KMS-11 (cell line): Measurements from ENCODE around the gene MEGF11.

Experiments used
- H2AFZ ChIP-seq: fragments of 200-600 bp; sonication (generic); 2 replicates; pipeline ENCODE4 v1.6.1; 2016; ENCODE audit warnings: antibody characterized with exemption, mixed run types, low read depth
- H3K27ac ChIP-seq: fragments of 200-600 bp; sonication (generic); 2 replicates; pipeline ENCODE4 v1.6.1; 2016; ENCODE audit warnings: mild to moderate bottlenecking, mixed run types
- H3K27me3 ChIP-seq: fragments of 200-600 bp; sonication (generic); 2 replicates; pipeline ENCODE4 v1.6.1; 2017; ENCODE audit warnings: mild to moderate bottlenecking, low read depth, mixed run types, moderate library complexity; ENCODE audit not compliant: insufficient read depth
- H3K36me3 ChIP-seq: fragments of 200-600 bp; sonication (generic); 2 replicates; pipeline ENCODE4 v1.6.1; 2017; ENCODE audit warnings: mild to moderate bottlenecking, mixed run types; ENCODE audit not compliant: insufficient read depth
- H3K4me1 ChIP-seq: fragments of 200-600 bp; sonication (generic); 2 replicates; pipeline ENCODE4 v1.6.1; 2016; ENCODE audit warnings: mild to moderate bottlenecking, low read depth, mixed run types; ENCODE audit not compliant: poor library complexity, severe bottlenecking
- H3K4me2 ChIP-seq: fragments of 200-600 bp; sonication (generic); 2 replicates; pipeline ENCODE4 v1.7.0; 2016; ENCODE audit warnings: mild to moderate bottlenecking, mixed run types
- H3K4me3 ChIP-seq: fragments of 200-600 bp; sonication (generic); IDR thresholded peaks from 2 replicates; pipeline ENCODE4 v1.6.1; 2017; ENCODE audit warnings: low read depth, low read length, mixed read lengths; ENCODE audit not compliant: insufficient read depth
- H3K79me2 ChIP-seq: fragments of 200-600 bp; sonication (generic); 2 replicates; pipeline ENCODE4 v1.6.1; 2016; ENCODE audit warnings: low read depth, mixed run types; ENCODE audit not compliant: insufficient read depth
- H3K9ac ChIP-seq: fragments of 200-600 bp; sonication (generic); 2 replicates; pipeline ENCODE4 v1.6.1; 2016; ENCODE audit warnings: mild to moderate bottlenecking, mixed run types
- H4K20me1 ChIP-seq: fragments of 200-600 bp; sonication (generic); 2 replicates; pipeline ENCODE4 v1.6.1; 2016; ENCODE audit warnings: mild to moderate bottlenecking, mixed run types; ENCODE audit not compliant: insufficient read depth
- TF ChIP-seq, protein P1 (sequence below): fragments of 200-600 bp; sonication (generic); conservative IDR thresholded peaks from 2 replicates; pipeline ENCODE4 v1.6.1; 2017; ENCODE audit warnings: low read depth, mild to moderate bottlenecking, antibody characterized with exemption, low read length, moderate library complexity, mixed read lengths

MEGF11 gene

DNA sequence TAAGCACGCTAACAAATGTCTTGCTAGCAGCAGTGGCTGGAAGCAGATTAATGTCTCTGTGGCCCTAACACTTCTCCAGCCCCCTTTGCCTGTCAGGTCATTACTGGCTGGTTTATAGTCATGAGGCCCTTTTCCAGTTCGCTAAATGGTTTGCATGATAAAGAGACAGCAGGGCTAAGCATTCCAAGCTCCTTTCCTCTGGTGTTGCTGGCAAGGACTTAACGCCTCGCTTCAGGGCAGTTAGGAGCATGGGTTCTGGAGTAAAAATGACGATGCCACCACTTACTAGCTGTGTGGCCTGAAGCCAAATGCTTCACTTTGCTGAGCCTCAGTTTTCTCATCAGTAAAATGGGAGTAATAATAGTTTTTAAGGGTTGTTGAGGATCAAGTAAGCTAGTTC, 185.9 kb downstream of the MEGF11 start:
- no peak overlapping the region for H2AFZ ChIP-seq

DNA sequence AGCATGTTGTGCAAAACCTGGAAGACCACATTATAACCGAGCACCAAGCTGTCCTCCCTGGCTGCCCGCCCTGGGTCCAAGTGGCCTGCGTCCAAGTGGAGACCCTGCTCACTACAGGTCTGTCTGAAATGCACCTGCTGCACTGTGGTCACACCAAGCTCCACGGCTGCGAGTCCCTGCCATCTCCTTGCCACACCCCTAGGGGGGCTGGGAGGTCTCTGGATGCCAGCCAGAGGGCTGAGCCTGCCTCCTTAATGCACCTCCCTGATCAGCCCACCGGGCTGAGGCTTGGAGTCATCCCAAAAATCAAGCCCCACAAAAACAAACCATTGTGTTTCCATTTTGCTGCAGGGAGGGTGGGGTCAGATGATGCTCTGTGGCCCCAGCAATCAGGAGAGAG, 187.1 kb downstream of the MEGF11 start:
- H3K4me1 ChIP-seq: no peaks in the 10 kb centered on the region
- no peaks in the 10 kb centered on the region for H4K20me1 ChIP-seq
- H3K9ac ChIP-seq: no peak overlapping the region
- no peaks in the 10 kb centered on the region for H3K27me3 ChIP-seq
- H2AFZ ChIP-seq: no peak overlapping the region
- TF ChIP-seq, protein P1, sequence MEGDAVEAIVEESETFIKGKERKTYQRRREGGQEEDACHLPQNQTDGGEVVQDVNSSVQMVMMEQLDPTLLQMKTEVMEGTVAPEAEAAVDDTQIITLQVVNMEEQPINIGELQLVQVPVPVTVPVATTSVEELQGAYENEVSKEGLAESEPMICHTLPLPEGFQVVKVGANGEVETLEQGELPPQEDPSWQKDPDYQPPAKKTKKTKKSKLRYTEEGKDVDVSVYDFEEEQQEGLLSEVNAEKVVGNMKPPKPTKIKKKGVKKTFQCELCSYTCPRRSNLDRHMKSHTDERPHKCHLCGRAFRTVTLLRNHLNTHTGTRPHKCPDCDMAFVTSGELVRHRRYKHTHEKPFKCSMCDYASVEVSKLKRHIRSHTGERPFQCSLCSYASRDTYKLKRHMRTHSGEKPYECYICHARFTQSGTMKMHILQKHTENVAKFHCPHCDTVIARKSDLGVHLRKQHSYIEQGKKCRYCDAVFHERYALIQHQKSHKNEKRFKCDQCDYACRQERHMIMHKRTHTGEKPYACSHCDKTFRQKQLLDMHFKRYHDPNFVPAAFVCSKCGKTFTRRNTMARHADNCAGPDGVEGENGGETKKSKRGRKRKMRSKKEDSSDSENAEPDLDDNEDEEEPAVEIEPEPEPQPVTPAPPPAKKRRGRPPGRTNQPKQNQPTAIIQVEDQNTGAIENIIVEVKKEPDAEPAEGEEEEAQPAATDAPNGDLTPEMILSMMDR: no peak
- H3K36me3 ChIP-seq: no peaks in the 10 kb centered on the region
- H3K27ac ChIP-seq: no peak overlapping the region
- no peaks in the 10 kb centered on the region for H3K79me2 ChIP-seq
- no peak overlapping the region for H3K4me3 ChIP-seq
- H3K4me2 ChIP-seq: no peak overlapping the region

More for the DNA sequence above, 185.9 kb downstream of the MEGF11 start:
- Histone ChIP-seq H3K79me2 (no peaks in the 10 kb centered on the region), H3K36me3 (no peaks in the 10 kb centered on the region), H3K9ac (no peak overlapping the region), H3K4me3 (no peak overlapping the region), H3K27me3 (no peaks in the 10 kb centered on the region), H3K4me1 (no peaks in the 10 kb centered on the region), H3K27ac (no peak overlapping the region), H4K20me1 (no peaks in the 10 kb centered on the region), H3K4me2 (no peak overlapping the region)
- TF ChIP-seq, protein P1: no peak

DNA sequence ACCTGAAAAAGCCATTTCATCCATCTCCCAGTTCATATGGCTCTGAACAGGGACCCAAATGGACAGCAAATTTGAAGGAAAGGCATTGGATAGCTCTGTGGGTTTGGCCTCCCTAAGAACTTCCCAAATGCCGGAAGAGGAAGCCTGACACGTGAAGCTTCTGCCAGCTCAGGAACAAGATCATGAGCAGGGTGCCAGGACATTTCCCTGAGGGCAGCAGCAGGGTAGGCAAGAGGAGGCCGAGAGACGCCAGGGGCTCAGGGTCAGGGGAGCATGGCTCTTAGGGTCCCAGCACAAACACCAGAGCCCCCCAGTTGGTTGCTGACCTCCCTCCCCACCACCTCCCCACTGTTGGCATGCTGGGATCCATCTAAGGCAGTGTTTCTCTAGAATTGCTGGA, 187.5 kb downstream of the MEGF11 start:
- H3K27me3 ChIP-seq: no peaks in the 10 kb centered on the region

DNA sequence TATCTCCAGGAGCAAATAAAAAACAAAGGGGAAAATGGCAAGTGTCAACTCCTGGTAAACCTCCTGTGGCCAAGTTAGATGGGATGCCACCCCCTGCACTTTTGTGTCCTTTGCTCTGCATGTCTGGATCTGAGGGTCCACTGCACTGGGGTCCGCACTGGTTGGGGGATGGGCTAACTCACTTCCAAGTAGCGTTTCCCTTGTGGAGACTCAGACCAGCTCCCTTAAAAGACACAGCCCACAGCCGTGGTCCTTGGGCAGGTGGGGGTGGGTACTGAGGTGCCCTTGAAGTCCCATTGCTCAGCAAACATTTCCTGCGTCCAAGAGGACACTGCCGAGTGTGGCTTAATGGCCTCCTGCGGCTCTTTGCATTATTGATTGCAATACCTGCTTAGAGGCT, 188.2 kb downstream of the MEGF11 start:
- TF ChIP-seq, protein P1: no peak
- H3K27me3 ChIP-seq: no peaks in the 10 kb centered on the region

More for the DNA sequence above, 187.5 kb downstream of the MEGF11 start:
- no peaks in the 10 kb centered on the region for H3K36me3 ChIP-seq
- H3K4me2 ChIP-seq: no peak overlapping the region
- H3K4me3 ChIP-seq: no peak overlapping the region
- H3K9ac ChIP-seq: no peak overlapping the region
- H4K20me1 ChIP-seq: no peaks in the 10 kb centered on the region
- H2AFZ ChIP-seq: no peak overlapping the region
- TF ChIP-seq, protein P1: no peak
- no peaks in the 10 kb centered on the region for H3K79me2 ChIP-seq
- no peak overlapping the region for H3K27ac ChIP-seq
- no peaks in the 10 kb centered on the region for H3K4me1 ChIP-seq

DNA sequence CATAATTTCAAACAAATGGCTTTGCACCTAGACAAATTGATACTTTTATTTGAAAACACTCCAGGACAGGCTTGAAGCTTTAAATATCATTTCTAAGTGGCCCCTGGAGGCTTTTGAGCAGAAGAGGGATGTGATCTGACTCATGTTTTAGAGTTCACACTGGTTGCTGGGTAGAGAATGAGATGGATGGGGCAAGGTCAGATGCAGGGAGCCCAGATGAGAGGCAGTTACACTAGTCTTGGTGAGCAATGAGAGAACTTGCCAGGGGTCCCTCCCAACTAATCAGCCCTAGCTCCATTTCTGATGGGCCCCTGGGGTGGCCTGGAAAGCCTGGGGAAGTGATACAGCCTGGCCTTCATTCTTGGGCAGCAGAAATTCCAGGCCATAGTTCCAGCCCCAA, 190.4 kb downstream of the MEGF11 start:
- Histone ChIP-seq H2AFZ (no peak overlapping the region), H3K4me2 (no peak overlapping the region), H3K79me2 (no peaks in the 10 kb centered on the region), H3K9ac (no peak overlapping the region), H3K4me3 (no peak overlapping the region), H3K36me3 (no peaks in the 10 kb centered on the region), H3K4me1 (no peaks in the 10 kb centered on the region), H4K20me1 (no peaks in the 10 kb centered on the region), H3K27me3 (no peaks in the 10 kb centered on the region), H3K27ac (no peak overlapping the region)
- TF ChIP-seq, protein P1: no peak

More for the DNA sequence above, 188.2 kb downstream of the MEGF11 start:
- H3K9ac ChIP-seq: no peak overlapping the region
- H3K79me2 ChIP-seq: no peaks in the 10 kb centered on the region
- no peaks in the 10 kb centered on the region for H3K4me1 ChIP-seq
- no peak overlapping the region for H2AFZ ChIP-seq
- no peaks in the 10 kb centered on the region for H4K20me1 ChIP-seq
- H3K4me3 ChIP-seq: no peak overlapping the region
- no peak overlapping the region for H3K27ac ChIP-seq
- no peaks in the 10 kb centered on the region for H3K36me3 ChIP-seq
- H3K4me2 ChIP-seq: no peak overlapping the region
